ENCODE data around the gene CFAP299. TPM values are rescaled to one million over a fixed set of nuclear protein-coding genes. Genes with fewer than 3 reads are reported as not detected.

CFAP299 gene
- total RNA-seq, 1 donor from 2014 or later = not detected

DNA sequence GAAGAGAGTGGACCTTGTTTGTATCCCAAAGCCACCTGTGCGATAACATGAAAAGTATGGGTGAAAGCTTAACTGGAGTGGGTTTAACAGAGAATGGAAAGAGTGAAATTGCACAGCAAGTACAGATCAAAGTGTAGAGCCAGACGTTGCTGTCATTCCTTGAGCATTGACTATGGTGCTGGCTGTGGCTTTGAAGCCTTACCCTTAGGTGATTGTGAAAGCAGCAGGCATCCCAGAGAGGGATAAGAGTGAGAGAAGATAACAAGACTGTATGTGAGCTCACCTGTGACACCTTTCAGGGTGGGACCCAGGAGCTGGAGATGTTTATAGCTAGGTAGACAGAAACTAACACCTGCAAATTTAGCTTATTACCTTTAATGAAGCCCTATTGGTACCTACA, 77.6 kb downstream of the CFAP299 start:
- no peak overlapping the region for H3K27ac ChIP-seq
- DNase-seq (ENCODE audit: low spot score in 2 of 2) = no peak
- H3K4me1 ChIP-seq = no peaks in the 10 kb centered on the region
- no peak overlapping the region for H3K4me3 ChIP-seq
- intact Hi-C loops (cut with DNase I) = no loop called here
- H3K9me3 ChIP-seq = no peaks in the 10 kb centered on the region
- H3K27me3 ChIP-seq = no peaks in the 10 kb centered on the region
- H3K36me3 ChIP-seq = no peaks in the 10 kb centered on the region
- TF ChIP-seq, protein P1, sequence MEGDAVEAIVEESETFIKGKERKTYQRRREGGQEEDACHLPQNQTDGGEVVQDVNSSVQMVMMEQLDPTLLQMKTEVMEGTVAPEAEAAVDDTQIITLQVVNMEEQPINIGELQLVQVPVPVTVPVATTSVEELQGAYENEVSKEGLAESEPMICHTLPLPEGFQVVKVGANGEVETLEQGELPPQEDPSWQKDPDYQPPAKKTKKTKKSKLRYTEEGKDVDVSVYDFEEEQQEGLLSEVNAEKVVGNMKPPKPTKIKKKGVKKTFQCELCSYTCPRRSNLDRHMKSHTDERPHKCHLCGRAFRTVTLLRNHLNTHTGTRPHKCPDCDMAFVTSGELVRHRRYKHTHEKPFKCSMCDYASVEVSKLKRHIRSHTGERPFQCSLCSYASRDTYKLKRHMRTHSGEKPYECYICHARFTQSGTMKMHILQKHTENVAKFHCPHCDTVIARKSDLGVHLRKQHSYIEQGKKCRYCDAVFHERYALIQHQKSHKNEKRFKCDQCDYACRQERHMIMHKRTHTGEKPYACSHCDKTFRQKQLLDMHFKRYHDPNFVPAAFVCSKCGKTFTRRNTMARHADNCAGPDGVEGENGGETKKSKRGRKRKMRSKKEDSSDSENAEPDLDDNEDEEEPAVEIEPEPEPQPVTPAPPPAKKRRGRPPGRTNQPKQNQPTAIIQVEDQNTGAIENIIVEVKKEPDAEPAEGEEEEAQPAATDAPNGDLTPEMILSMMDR (IDR thresholded peaks at IDR 0.05) = no peak

DNA sequence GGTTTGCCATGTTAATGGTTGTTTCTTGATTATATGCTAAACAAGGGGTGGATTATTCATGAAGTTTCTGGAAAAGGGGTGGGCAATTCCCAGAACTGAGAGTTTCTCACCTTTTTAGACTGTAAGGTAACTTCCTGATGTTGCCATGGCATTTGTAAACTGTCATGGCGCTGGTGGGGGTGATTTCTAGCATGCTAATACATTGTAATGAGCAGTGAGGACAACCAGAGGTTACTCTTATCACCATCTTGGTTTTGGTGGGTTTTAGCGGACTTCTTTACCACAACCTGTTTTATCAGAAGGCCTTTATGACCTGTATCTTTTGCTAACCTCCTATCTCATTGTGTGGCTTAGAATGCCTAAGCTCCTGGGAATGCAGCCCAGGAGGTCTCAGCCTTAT, 81.5 kb downstream of the CFAP299 start:
- no peak for DNase-seq (ENCODE audit: low spot score in 2 of 2)
- Histone ChIP-seq H3K9me3 (no peaks in the 10 kb centered on the region), H3K27ac (no peak overlapping the region), H3K4me1 (no peaks in the 10 kb centered on the region), H3K4me3 (no peak overlapping the region), H3K27me3 (no peaks in the 10 kb centered on the region), H3K36me3 (no peaks in the 10 kb centered on the region)
- TF ChIP-seq, protein P1 (IDR thresholded peaks at IDR 0.05) = no peak
- intact Hi-C loops (cut with DNase I) = no loop called here

DNA sequence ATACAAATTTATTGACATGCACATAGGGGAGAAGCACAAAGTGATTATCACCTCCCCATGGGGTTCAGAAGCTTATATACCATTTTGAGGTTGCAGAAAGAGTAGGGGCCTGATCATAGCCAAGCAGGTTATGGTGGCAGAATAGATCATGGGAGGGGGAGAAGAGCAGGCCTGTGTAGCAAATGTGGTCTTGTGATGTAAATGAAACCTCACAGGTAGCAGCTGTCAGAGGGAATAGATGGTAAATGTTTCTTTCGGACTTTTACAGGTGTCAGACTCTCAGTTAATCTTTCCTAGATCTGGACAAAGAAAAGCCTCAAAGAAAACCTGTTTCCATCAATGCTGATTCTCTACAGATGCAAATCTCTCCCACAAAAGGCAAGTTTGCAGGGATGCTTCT, 84.4 kb downstream of the CFAP299 start:
- no peaks in the 10 kb centered on the region for H3K36me3 ChIP-seq
- DNase-seq (ENCODE audit: low spot score in 2 of 2) = no peak

DNA sequence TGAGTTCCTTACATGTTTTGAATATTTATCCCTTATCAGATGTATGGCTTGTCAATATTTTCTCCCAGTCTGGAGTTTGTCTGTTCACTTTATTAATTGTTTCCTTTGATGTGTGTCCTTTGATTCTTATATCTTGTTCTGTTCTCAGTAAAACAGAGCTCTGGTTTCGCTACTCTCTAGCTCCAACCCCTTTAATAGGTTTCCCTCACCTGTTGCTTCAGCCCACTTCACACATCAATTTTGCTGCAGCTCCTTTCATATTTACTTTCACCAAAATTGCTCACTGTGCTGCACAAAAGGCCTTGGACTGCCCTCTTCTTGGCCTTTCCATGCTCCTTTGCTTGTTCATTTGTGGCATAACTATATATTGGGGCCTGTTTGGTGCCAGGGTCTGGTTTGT, 85.1 kb downstream of the CFAP299 start:
- Histone ChIP-seq H3K36me3 (no peaks in the 10 kb centered on the region), H3K4me3 (no peak overlapping the region), H3K4me1 (no peaks in the 10 kb centered on the region), H3K9me3 (no peaks in the 10 kb centered on the region), H3K27me3 (no peaks in the 10 kb centered on the region), H3K27ac (no peak overlapping the region)
- intact Hi-C loops (cut with DNase I) = no loop called here
- TF ChIP-seq, protein P1 (IDR thresholded peaks at IDR 0.05) = no peak
- DNase-seq (ENCODE audit: low spot score in 2 of 2) = no peak

More for the DNA sequence above, 84.4 kb downstream of the CFAP299 start:
- Histone ChIP-seq H3K9me3 (no peaks in the 10 kb centered on the region), H3K4me3 (no peak overlapping the region), H3K27me3 (no peaks in the 10 kb centered on the region), H3K4me1 (no peaks in the 10 kb centered on the region), H3K27ac (no peak overlapping the region)
- TF ChIP-seq, protein P1 (IDR thresholded peaks at IDR 0.05) = no peak
- intact Hi-C loops (cut with DNase I) = no loop called here

DNA sequence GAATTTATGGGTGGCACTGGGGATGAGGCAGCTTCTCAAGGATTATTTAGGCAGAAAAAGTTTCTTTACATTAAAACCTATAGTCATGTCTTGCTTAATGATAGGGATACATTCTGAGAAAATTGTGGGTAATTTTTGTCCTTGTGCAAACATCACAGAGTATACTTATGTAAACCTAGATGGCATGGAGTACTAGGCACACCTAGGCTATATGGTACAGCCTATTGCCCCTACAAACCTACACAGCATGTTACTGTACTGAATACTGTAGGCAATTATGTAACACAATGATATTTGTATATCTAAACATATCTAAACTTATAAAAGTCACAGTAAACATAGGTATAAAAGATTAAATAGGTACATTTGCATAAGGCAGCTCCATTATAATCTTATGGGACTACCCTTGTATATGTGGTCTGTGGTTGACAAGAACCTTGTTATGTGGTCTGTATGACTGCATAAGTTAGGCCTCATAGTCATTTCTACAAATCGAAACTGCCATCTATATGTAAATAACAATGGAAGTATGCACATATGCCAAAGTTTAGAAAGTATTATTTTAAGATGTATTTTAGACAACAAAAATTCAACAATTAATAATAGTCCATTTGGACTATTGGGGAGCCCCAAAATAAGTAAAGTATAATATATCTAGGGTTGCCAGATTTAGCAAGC, 87.3 kb downstream of the CFAP299 start:
- TF ChIP-seq, protein P1 (IDR thresholded peaks at IDR 0.05) = no peak
- no peaks in the 10 kb centered on the region for H3K36me3 ChIP-seq
- intact Hi-C loops (cut with DNase I) = no loop called here

More for the DNA sequence above, 87.3 kb downstream of the CFAP299 start:
- Histone ChIP-seq H3K4me3 (no peak overlapping the region), H3K4me1 (no peaks in the 10 kb centered on the region), H3K27ac (no peak overlapping the region), H3K27me3 (no peaks in the 10 kb centered on the region), H3K9me3 (no peaks in the 10 kb centered on the region)
- no peak for DNase-seq (ENCODE audit: low spot score in 2 of 2)

Data from ascending aorta (tissue), 2 donors.